Osteoblast (primary cell): ENCODE results near the gene TRAK2. TPM values are rescaled to one million over a fixed set of nuclear protein-coding genes. Genes with fewer than 3 reads are reported as not detected.
A peak's percentile ranks its signal among the peaks of the same experiment; 100 is the strongest.

Experiments used
- DNase-seq: peaks from one replicate; pipeline ENCODE4 v3.0.0; 2011; ENCODE audit warnings: low spot score, mixed read lengths; ENCODE audit not compliant: insufficient read length; ENCODE audit errors: missing footprints
- H2AFZ ChIP-seq: 2 replicates; pipeline ENCODE4 v1.6.0; 2011; ENCODE audit warnings: mild to moderate bottlenecking, low read length
- H3K27ac ChIP-seq: 2 replicates; pipeline ENCODE4 v1.5.1; 2011; ENCODE audit warnings: mild to moderate bottlenecking, low read depth, low read length, moderate library complexity
- H3K27me3 ChIP-seq: 2 replicates; pipeline ENCODE4 v1.6.0; 2012; ENCODE audit warnings: mild to moderate bottlenecking, control low read depth, inconsistent platforms, low read length, moderate library complexity; ENCODE audit not compliant: insufficient read depth
- H3K36me3 ChIP-seq: 2 replicates; pipeline ENCODE4 v1.5.1; 2011; ENCODE audit warnings: mild to moderate bottlenecking, low read length, control low read depth, moderate library complexity; ENCODE audit not compliant: insufficient read depth
- H3K4me1 ChIP-seq: 2 replicates; pipeline ENCODE4 v1.5.1; 2011; ENCODE audit warnings: mild to moderate bottlenecking, low read length, control low read depth, moderate library complexity; ENCODE audit not compliant: insufficient read depth
- H3K4me2 ChIP-seq: 2 replicates; pipeline ENCODE4 v1.6.0; 2011; ENCODE audit warnings: mild to moderate bottlenecking, low read length; ENCODE audit not compliant: insufficient read depth
- H3K4me3 ChIP-seq: fragments of 200-600 bp; sonication (generic); 3 replicates; pipeline ENCODE4 v1.5.1; 2012; ENCODE audit warnings: mild to moderate bottlenecking, low read length, inconsistent platforms; ENCODE audit not compliant: insufficient read depth
- H3K79me2 ChIP-seq: 2 replicates; pipeline ENCODE4 v1.6.0; 2012; ENCODE audit warnings: mild to moderate bottlenecking, low read length, control low read depth, inconsistent platforms; ENCODE audit not compliant: insufficient read depth
- H3K9me3 ChIP-seq: 2 replicates; pipeline ENCODE4 v1.5.1; 2011; ENCODE audit warnings: low read depth, low read length, control low read depth
- H4K20me1 ChIP-seq: 2 replicates; pipeline ENCODE4 v1.6.0; 2012; ENCODE audit warnings: mild to moderate bottlenecking, low read length, control low read depth; ENCODE audit not compliant: insufficient read depth
- total RNA-seq: library from RNA; depleted of rRNA; stranded (reverse); fragments of >200 nt; gene quantifications from 2 replicates; pipeline ENCODE4 v1.2.3, GENCODE V29; 2012
- TF ChIP-seq, protein P1 (sequence below): IDR thresholded peaks from 2 replicates; pipeline ENCODE4 v1.5.1; 2011; ENCODE audit warnings: mild to moderate bottlenecking, low read depth, low read length, moderate library complexity; ENCODE audit errors: extremely low read depth

TRAK2 gene
- total RNA-seq, 1 donor: 56.8 TPM

DNA sequence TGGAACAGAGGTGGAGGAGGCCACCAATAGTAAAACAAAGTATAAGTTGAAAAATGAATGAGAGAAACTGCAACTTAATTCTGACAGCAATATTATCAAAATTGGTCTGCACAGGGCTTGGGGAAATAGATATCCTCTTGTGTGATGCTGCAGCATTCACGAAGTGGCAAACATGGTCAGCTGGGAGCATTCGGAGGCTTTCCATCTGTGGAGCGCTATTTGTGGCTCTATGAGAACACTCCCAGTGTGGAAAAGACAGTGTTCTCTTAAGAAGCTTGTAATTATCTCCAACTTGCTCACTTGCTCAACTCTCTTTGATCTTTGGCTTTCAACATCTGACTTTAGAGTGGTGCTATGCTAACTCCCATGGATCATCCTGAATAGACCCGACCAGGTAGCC, 91.0 kb downstream of the TRAK2 start:
- Histone ChIP-seq H2AFZ (no peak overlapping the region), H3K27ac (no peak overlapping the region), H3K4me2 (no peak overlapping the region), H3K36me3 (no peaks in the 10 kb centered on the region), H3K9me3 (no peaks in the 10 kb centered on the region), H3K27me3 (no peaks in the 10 kb centered on the region), H4K20me1 (no peaks in the 10 kb centered on the region), H3K79me2 (no peaks in the 10 kb centered on the region), H3K4me3 (no peak overlapping the region), H3K4me1 (peaks cover 22% of the 10 kb centered on the region)
- TF ChIP-seq, protein P1, sequence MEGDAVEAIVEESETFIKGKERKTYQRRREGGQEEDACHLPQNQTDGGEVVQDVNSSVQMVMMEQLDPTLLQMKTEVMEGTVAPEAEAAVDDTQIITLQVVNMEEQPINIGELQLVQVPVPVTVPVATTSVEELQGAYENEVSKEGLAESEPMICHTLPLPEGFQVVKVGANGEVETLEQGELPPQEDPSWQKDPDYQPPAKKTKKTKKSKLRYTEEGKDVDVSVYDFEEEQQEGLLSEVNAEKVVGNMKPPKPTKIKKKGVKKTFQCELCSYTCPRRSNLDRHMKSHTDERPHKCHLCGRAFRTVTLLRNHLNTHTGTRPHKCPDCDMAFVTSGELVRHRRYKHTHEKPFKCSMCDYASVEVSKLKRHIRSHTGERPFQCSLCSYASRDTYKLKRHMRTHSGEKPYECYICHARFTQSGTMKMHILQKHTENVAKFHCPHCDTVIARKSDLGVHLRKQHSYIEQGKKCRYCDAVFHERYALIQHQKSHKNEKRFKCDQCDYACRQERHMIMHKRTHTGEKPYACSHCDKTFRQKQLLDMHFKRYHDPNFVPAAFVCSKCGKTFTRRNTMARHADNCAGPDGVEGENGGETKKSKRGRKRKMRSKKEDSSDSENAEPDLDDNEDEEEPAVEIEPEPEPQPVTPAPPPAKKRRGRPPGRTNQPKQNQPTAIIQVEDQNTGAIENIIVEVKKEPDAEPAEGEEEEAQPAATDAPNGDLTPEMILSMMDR: no peak
- DNase-seq: no peak

DNA sequence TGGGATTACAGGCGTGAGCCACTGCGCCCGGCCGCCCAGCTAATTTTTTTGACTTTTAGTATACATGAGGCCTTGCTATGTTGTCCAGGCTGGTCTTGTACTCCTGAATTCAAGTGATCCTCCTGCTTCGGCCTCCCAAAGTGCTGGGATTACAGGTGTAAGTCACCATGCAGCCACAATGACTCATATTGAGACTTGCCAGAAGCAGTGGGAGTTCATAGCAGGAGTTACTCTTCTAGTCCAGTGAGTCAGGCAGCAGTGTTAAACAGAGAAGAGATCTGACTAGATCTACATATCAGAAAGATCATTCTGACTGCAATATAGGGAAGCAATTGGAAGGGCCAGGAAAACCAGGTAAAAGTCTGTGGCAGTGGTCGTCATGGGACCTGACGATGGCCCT, 92.6 kb downstream of the TRAK2 start:
- Histone ChIP-seq H3K36me3 (no peaks in the 10 kb centered on the region), H3K27ac (peak overlapping the region; percentile 66), H3K27me3 (no peaks in the 10 kb centered on the region), H3K9me3 (no peaks in the 10 kb centered on the region), H3K4me1 (peaks cover 22% of the 10 kb centered on the region), H3K4me3 (no peak overlapping the region), H3K4me2 (peak overlapping the region; percentile 62), H2AFZ (no peak overlapping the region), H4K20me1 (no peaks in the 10 kb centered on the region), H3K79me2 (no peaks in the 10 kb centered on the region)
- peak; percentile 91 for DNase-seq
- TF ChIP-seq, protein P1: no peak

DNA sequence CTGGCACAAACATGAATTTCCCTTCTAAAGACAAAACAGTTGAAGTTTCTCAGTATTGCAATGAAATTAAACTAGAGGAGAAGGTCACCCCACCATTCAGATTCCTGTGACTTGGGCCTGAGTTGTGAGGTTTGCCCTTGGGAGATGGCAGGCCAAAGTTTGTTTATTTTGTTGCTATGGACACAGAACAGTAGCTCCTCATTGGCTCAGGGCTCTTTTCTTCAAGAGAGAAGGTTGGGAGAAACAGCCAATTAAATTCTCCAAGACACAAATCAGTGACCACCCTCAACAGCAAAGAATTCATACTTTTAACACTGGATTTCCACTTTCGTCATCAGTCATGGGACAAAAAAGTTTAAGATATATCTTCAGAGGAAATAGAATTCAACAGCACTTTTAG, 94.0 kb downstream of the TRAK2 start, which contains the start of gene FLACC1:
Gene FLACC1 (minus strand): TSS at position 125 of the 400 bp plus-strand sequence. CDS start 5,941 bp downstream, outside the sequence.
- Histone ChIP-seq H3K27ac (peak within 1 kb of the TSS; percentile 61), H3K36me3 (no peaks in the 10 kb centered on the region), H3K4me3 (no peak within 1 kb of the TSS), H3K79me2 (no peaks in the 10 kb centered on the region), H2AFZ (peak within 1 kb of the TSS; percentile 45), H3K27me3 (no peaks in the 10 kb centered on the region), H3K4me2 (no peak within 1 kb of the TSS), H4K20me1 (no peaks in the 10 kb centered on the region), H3K4me1 (peaks cover 22% of the 10 kb centered on the region), H3K9me3 (no peaks in the 10 kb centered on the region)
- DNase-seq: peak; percentile 80
- TF ChIP-seq, protein P1: no peak

DNA sequence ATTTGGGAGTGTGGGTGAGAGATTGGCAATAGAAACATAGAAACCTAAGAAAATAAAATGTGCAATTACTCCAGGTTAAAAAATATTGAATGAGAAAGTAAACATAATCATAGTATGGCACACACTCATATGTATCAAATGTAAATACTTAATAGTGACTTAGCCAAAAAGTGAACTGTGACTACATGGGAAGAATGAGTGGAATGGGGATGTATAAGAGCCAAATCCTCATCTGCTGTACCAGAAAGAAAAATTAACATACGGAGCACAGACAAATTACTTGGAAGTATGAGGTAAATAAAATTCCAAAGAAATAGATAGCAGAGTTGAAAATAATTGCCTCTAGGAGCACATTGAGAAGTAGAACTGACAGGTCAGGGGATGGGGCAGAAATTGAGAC, 98.1 kb downstream of the TRAK2 start:
- H3K9me3 ChIP-seq: no peaks in the 10 kb centered on the region
- no peak overlapping the region for H3K4me3 ChIP-seq
- no peaks in the 10 kb centered on the region for H4K20me1 ChIP-seq
- no peaks in the 10 kb centered on the region for H3K79me2 ChIP-seq
- H3K4me2 ChIP-seq: no peak overlapping the region
- TF ChIP-seq, protein P1: no peak
- DNase-seq: no peak
- no peaks in the 10 kb centered on the region for H3K27me3 ChIP-seq
- H3K36me3 ChIP-seq: no peaks in the 10 kb centered on the region
- no peak overlapping the region for H3K27ac ChIP-seq
- H2AFZ ChIP-seq: no peak overlapping the region
- peaks cover 10% of the 10 kb centered on the region for H3K4me1 ChIP-seq
